Fibroblast of pulmonary artery (primary cell): Measurements from ENCODE around the gene SKA2.
"Not testable (repeated sequence)": the region's sequence is repeated elsewhere in the genome, so short reads cannot be mapped to it uniquely, and the experiment has no call there.

Experiments used
- DNase-seq: peaks from one replicate; pipeline ENCODE4 v3.0.0-alpha.2; 2010; ENCODE audit warnings: low read depth
- H3K4me3 ChIP-seq: replicated peaks from 2 replicates; pipeline ENCODE4 v1.5.1; 2011; ENCODE audit warnings: low read depth, mild to moderate bottlenecking, control low read depth, low read length, moderate library complexity
- TF ChIP-seq, protein P1 (sequence below): IDR thresholded peaks from 2 replicates; pipeline ENCODE4 v1.5.1; 2011; ENCODE audit warnings: mild to moderate bottlenecking, control low read depth, low read length, inconsistent platforms; ENCODE audit errors: missing control alignments

Gene SKA2

GRCh38 chr17:59139939-59140338 is 15.0 kb downstream of the SKA2 start:
- no peak overlapping the region for H3K4me3 ChIP-seq
- DNase-seq, result no peak
- TF ChIP-seq, protein P1, sequence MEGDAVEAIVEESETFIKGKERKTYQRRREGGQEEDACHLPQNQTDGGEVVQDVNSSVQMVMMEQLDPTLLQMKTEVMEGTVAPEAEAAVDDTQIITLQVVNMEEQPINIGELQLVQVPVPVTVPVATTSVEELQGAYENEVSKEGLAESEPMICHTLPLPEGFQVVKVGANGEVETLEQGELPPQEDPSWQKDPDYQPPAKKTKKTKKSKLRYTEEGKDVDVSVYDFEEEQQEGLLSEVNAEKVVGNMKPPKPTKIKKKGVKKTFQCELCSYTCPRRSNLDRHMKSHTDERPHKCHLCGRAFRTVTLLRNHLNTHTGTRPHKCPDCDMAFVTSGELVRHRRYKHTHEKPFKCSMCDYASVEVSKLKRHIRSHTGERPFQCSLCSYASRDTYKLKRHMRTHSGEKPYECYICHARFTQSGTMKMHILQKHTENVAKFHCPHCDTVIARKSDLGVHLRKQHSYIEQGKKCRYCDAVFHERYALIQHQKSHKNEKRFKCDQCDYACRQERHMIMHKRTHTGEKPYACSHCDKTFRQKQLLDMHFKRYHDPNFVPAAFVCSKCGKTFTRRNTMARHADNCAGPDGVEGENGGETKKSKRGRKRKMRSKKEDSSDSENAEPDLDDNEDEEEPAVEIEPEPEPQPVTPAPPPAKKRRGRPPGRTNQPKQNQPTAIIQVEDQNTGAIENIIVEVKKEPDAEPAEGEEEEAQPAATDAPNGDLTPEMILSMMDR, result no peak

GRCh38 chr17:59138339-59138738 is 16.6 kb downstream of the SKA2 start:
- DNase-seq, H3K4me3 ChIP-seq: not testable (repeated sequence)

DNA sequence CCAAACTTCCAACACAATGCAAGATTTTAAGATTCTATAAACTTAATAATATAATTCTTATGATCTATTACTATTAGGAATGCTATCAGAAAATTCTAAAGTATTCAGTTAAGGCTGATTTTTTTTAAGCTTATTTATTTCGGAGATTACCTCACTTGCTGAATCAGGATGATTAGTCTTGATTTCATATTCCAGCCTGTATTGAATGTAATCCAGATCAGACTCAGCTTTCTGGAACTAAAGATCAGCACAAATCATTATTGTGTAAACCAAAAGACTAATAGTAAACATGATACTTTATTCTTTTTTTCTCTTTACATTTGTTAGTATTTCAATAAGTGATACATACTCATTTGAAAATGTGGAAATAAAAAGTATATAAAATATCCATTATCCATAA is 23.9 kb downstream of the SKA2 start:
- TF ChIP-seq, protein P1, result no peak
- DNase-seq, result no peak
- H3K4me3 ChIP-seq, result no peak overlapping the region

- no peak overlapping the region for H3K4me3 ChIP-seq
- DNase-seq, result no peak
- TF ChIP-seq, protein P1, result no peak
Observed at GRCh38 chr17:59129814-59130213, 25.2 kb downstream of the SKA2 start.

- TF ChIP-seq, protein P1, result no peak
- no peak for DNase-seq
- H3K4me3 ChIP-seq, result no peak overlapping the region
Observed at GRCh38 chr17:59126809-59127417, 28.1 kb downstream of the SKA2 start.

DNA sequence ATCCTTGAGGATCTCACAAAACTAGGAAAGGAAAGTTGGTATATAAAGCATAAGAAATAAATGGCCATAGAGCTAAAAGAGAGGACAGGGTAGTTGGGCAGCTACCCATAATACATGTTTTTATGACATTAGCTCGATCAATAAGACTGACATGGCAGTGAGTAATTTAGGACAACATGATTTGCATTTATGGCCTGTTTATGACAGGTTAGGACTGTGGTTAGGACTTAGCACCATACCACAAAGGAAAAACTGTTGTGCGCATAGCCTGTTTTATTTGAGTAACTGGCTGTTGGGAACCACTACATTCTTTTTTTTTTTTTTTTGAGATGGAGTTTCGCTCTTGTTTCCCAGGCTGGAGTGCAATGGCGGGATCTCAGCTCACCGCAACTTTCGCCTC is 30.3 kb downstream of the SKA2 start:
- TF ChIP-seq, protein P1, result no peak
- no peak for DNase-seq
- H3K4me3 ChIP-seq, result no peak overlapping the region

DNA sequence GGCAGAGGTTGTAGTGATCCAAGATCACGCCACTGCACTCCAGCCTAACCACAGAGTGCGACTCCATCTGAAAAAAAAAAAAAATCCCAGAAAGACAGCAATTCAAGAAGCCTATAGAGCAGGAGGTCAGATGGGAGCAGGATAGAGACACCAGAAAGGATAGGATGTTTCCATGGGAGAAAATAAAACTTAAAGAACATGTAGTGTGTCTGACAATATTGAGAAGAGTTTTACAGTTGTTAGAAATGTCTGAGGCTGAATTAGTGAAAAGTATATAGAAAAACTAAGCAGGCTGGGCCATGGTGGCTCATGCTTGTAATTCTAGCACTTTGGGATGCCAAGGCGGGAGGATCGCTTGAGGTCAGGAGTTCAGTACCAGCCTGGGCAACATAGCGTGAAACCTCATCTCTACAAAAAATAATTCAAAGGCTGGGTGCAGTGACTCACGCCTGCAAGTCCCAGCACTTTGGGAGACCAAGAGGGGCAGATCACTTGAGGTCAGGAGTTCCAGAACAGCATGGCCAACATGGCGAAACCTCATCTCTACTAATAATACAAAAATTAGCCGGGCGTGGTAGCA is 33.0 kb downstream of the SKA2 start:
- TF ChIP-seq, protein P1, result no peak
- no peak overlapping the region for H3K4me3 ChIP-seq
- DNase-seq, result no peak
